ENCODE data around the gene GTF3A.

GRCh38 chr13:27408074-27408473, 16.3 kb upstream of the GTF3A start:
- no peak for TF ChIP-seq POLR2A (IDR thresholded peaks at IDR 0.05; ENCODE audit: low read length)
- TF ChIP-seq GATA1 (IDR thresholded peaks at IDR 0.05; ENCODE audit: low read depth, low read length), result no peak
